ENCODE measurements around the gene TMPRSS3.

The TMPRSS3 gene

GRCh38 chr21:42387843-42388340 is 8.0 kb downstream of the TMPRSS3 start:
- Histone ChIP-seq H3F3A (ENCODE audit: insufficient read depth) (no peaks in the 10 kb centered on the region), H3K79me2 (ENCODE audit: insufficient read depth, low read length) (no peaks in the 10 kb centered on the region), H3K27ac (ENCODE audit: low read depth, low read length) (no peak overlapping the region), H3K36me3 (ENCODE audit: low read length) (no peaks in the 10 kb centered on the region), H3K9me2 (replicated peaks; ENCODE audit: insufficient read depth, low read length) (no peaks in the 10 kb centered on the region), H4K20me1 (ENCODE audit: low read depth, low read length) (no peaks in the 10 kb centered on the region), H2AFZ (ENCODE audit: low read depth, low read length, severe bottlenecking) (no peak overlapping the region), H3K9ac (ENCODE audit: low read length) (no peak overlapping the region), H3K4me3 (ENCODE audit: insufficient read depth, low read length, poor library complexity, severe bottlenecking) (no peak overlapping the region), H3K27me3 (ENCODE audit: low read length) (no peaks in the 10 kb centered on the region), H3K9me3 (ENCODE audit: insufficient read depth, low read length) (no peaks in the 10 kb centered on the region), H3K4me2 (ENCODE audit: low read depth, low read length, poor library complexity, severe bottlenecking) (no peak overlapping the region)
- TF ChIP-seq CTCF (IDR thresholded peaks at IDR 0.05; ENCODE audit: insufficient read depth, low read length, poor library complexity, severe bottlenecking) (no peak), EZH2phosphoT487 (conservative IDR thresholded peaks at IDR 0.05; ENCODE audit: low read length) (no peak)

- Histone ChIP-seq H3K4me2 (ENCODE audit: low read depth, low read length, poor library complexity, severe bottlenecking) (no peak overlapping the region), H3K9me3 (ENCODE audit: insufficient read depth, low read length) (no peaks in the 10 kb centered on the region), H3K27ac (ENCODE audit: low read depth, low read length) (no peak overlapping the region), H4K20me1 (ENCODE audit: low read depth, low read length) (no peaks in the 10 kb centered on the region), H3K9ac (ENCODE audit: low read length) (no peak overlapping the region), H3K79me2 (ENCODE audit: insufficient read depth, low read length) (no peaks in the 10 kb centered on the region), H3K27me3 (ENCODE audit: low read length) (no peaks in the 10 kb centered on the region), H3K36me3 (ENCODE audit: low read length) (no peaks in the 10 kb centered on the region), H3K9me2 (replicated peaks; ENCODE audit: insufficient read depth, low read length) (no peaks in the 10 kb centered on the region), H3F3A (ENCODE audit: insufficient read depth) (no peaks in the 10 kb centered on the region), H2AFZ (ENCODE audit: low read depth, low read length, severe bottlenecking) (no peak overlapping the region), H3K4me3 (ENCODE audit: insufficient read depth, low read length, poor library complexity, severe bottlenecking) (no peak overlapping the region)
- no peak for TF ChIP-seq CTCF (IDR thresholded peaks at IDR 0.05; ENCODE audit: insufficient read depth, low read length, poor library complexity, severe bottlenecking)
- no peak for TF ChIP-seq EZH2phosphoT487 (conservative IDR thresholded peaks at IDR 0.05; ENCODE audit: low read length)
Measured at GRCh38 chr21:42387164-42387563, 8.7 kb downstream of the TMPRSS3 start.

GRCh38 chr21:42386034-42386591 is 9.7 kb downstream of the TMPRSS3 start:
- H3K79me2 ChIP-seq (ENCODE audit: insufficient read depth, low read length): no peaks in the 10 kb centered on the region
- no peak overlapping the region for H2AFZ ChIP-seq (ENCODE audit: low read depth, low read length, severe bottlenecking)
- no peaks in the 10 kb centered on the region for H3K27me3 ChIP-seq (ENCODE audit: low read length)
- H3K9ac ChIP-seq (ENCODE audit: low read length): no peak overlapping the region
- no peak overlapping the region for H3K4me3 ChIP-seq (ENCODE audit: insufficient read depth, low read length, poor library complexity, severe bottlenecking)
- H3K9me2 ChIP-seq (replicated peaks; ENCODE audit: insufficient read depth, low read length): no peaks in the 10 kb centered on the region
- no peak for TF ChIP-seq EZH2phosphoT487 (conservative IDR thresholded peaks at IDR 0.05; ENCODE audit: low read length)
- no peak for TF ChIP-seq CTCF (IDR thresholded peaks at IDR 0.05; ENCODE audit: insufficient read depth, low read length, poor library complexity, severe bottlenecking)
- H3F3A ChIP-seq (ENCODE audit: insufficient read depth): no peaks in the 10 kb centered on the region
- H3K27ac ChIP-seq (ENCODE audit: low read depth, low read length): no peak overlapping the region
- H3K9me3 ChIP-seq (ENCODE audit: insufficient read depth, low read length): no peaks in the 10 kb centered on the region
- no peaks in the 10 kb centered on the region for H3K36me3 ChIP-seq (ENCODE audit: low read length)
- H3K4me2 ChIP-seq (ENCODE audit: low read depth, low read length, poor library complexity, severe bottlenecking): no peak overlapping the region
- no peaks in the 10 kb centered on the region for H4K20me1 ChIP-seq (ENCODE audit: low read depth, low read length)

All from SU-DHL-6 (cell line).